Stimulated activated naive CD8-positive, alpha-beta T cell treated with anti-CD3 and anti-CD28 coated beads, Interleukin-15, amount 100 ng/mL, for 72 hours (primary cell): ENCODE data around the gene PNPLA6.

ENCODE experiments used
- ATAC-seq: fragments of 150-1000 bp; cut with Tn5 transposase; 2 replicates; pipeline ENCODE4 v1.10.0; 2021; ENCODE audit warnings: mild to moderate bottlenecking, moderate library complexity
- DNase-seq, 2 donors: peaks; one replicate each; pipeline ENCODE4 v3.0.0; 2021 to 2022
- H3K27ac Mint-ChIP-seq, 2 donors: one replicate each; pipeline ENCODE4 v1.8.0; 2022; ENCODE audit warnings: mild to moderate bottlenecking in 2 of 2, mixed read lengths in 2 of 2, moderate library complexity in 2 of 2
- H3K27me3 Mint-ChIP-seq: one replicate; pipeline ENCODE4 v1.8.0; 2022; ENCODE audit warnings: mixed read lengths
- H3K4me1 Mint-ChIP-seq: one replicate; pipeline ENCODE4 v1.8.0; 2022; ENCODE audit warnings: mild to moderate bottlenecking, mixed read lengths
- H3K4me3 Mint-ChIP-seq, 2 donors: one replicate each; pipeline ENCODE4 v1.8.0; 2022; ENCODE audit warnings: mild to moderate bottlenecking in 2 of 2, mixed read lengths in 2 of 2, moderate library complexity in 1 of 2
- H3K9me3 Mint-ChIP-seq, 2 donors: one replicate each; pipeline ENCODE4 v1.8.0; 2022; ENCODE audit warnings: mixed read lengths in 2 of 2

PNPLA6 gene

DNA sequence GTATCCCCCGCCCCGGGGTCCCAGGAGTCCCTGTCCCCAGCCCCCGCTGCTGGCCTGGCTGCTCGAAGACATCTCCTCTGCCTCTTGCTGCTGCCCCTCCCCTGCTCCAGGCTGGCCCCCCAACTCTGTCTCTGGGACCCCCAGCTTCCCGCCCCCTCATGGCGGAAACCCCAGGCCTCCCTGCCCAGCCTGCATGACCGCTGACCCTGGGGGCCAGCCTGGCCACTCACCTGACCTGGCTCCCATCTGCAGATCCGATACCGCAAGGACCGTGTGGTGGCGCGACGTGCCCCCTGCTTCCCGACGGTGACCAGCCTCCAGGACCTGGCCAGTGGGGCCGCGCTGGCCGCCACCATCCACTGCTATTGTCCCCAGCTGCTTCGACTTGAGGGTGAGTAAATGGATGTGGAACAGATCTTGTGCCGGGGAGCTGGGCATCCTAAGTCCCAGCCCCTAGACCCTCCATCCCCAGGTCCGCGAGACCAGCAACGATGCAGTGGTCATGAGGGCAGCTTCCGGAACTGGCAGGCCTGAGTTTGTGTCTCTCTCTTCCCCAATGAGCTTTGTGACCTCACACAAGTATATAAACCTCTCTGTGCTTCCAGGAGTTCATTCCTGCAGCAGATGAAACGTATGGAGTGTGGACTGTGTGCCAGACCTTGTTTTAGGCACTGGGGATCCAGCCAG is 72.5 kb downstream of the PNPLA6 start:
- Mint-ChIP-seq H3K4me3 (no peak overlapping the region), H3K27ac (no peak overlapping the region), H3K9me3 (peaks cover 0 to 7% of the 10 kb centered on the region in 2 donors), H3K27me3 (peaks cover 29% of the 10 kb centered on the region), H3K4me1 (peaks cover 6% of the 10 kb centered on the region)
- ATAC-seq: no peak
- no peak for DNase-seq

DNA sequence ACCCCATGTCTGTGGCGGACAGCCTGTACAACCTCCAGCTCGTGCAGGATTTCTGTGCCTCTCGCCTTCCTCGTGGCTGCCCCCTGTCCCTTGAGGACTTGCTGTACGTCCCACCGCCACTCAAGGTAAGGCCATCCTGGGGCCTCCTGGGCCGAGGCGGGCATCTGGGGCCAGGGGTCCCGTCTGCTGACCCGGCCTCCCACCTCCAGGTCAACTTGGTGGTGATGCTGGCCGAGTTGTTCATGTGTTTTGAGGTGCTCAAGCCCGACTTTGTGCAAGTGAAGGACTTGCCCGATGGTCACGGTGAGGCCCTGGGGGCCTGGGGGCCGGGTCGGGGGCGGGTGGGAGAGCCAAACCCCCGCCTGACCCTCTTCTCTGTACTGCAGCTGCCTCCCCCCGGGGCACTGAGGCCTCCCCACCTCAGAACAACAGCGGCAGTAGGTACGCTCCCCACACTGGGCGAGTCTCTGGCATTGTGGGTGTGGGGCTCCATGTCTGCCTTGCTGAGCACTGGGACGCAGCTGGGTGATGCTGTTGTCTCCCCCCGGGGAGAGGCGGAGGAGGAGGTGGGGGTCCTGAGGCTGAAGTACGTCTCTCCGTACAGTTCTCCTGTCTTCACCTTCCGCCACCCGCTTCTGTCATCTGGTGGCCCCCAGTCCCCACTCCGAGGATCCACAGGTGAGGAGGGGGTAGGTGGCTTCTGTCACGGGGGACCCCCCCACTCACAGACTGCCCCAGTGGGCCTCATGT is 75.1 kb downstream of the PNPLA6 start:
- peaks cover 10% of the 10 kb centered on the region for H3K27me3 Mint-ChIP-seq
- H3K4me3 Mint-ChIP-seq: no peak overlapping the region
- DNase-seq (no peak), ATAC-seq (no peak)
- H3K9me3 Mint-ChIP-seq: peaks cover 0 to 2% of the 10 kb centered on the region in 2 donors
- no peak overlapping the region for H3K27ac Mint-ChIP-seq
- H3K4me1 Mint-ChIP-seq: peaks cover 2% of the 10 kb centered on the region
